HFF-Myc (cell line): ENCODE measurements around the gene SLIT1.

ENCODE experiments used
- DNase-seq: peaks from one replicate; pipeline ENCODE4 v3.0.0-alpha.2; 2011; ENCODE audit warnings: low read depth; ENCODE audit errors: extremely low read depth
- H3K4me3 ChIP-seq: replicated peaks from 2 replicates; pipeline ENCODE4 v1.5.1; 2011; ENCODE audit warnings: low read depth, mild to moderate bottlenecking, control low read depth, low read length
- TF ChIP-seq, protein P1 (sequence below): IDR thresholded peaks from 2 replicates; pipeline ENCODE4 v1.5.1; 2012; ENCODE audit warnings: mild to moderate bottlenecking, low read depth, low read length, control low read depth; ENCODE audit errors: missing control alignments

Gene SLIT1

DNA sequence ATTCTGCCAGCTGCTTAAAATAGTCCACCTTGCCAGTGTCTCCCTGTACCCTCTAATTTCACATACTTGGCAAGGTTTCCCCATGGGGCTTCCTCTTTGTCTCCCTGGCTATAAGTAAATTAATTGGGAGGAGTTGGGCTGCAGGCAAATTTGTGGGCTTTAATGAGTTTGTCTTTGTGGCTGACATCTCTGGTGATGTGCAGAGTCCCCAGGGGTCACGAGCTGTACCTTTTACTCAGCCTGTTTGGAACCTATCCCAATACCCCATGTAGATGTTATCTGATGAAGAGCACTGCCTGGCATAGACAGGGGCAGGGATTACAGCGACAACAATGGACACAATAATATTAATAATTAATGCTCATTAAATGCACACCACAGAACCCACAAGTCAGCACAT, 132.5 kb downstream of the SLIT1 start:
- TF ChIP-seq, protein P1, sequence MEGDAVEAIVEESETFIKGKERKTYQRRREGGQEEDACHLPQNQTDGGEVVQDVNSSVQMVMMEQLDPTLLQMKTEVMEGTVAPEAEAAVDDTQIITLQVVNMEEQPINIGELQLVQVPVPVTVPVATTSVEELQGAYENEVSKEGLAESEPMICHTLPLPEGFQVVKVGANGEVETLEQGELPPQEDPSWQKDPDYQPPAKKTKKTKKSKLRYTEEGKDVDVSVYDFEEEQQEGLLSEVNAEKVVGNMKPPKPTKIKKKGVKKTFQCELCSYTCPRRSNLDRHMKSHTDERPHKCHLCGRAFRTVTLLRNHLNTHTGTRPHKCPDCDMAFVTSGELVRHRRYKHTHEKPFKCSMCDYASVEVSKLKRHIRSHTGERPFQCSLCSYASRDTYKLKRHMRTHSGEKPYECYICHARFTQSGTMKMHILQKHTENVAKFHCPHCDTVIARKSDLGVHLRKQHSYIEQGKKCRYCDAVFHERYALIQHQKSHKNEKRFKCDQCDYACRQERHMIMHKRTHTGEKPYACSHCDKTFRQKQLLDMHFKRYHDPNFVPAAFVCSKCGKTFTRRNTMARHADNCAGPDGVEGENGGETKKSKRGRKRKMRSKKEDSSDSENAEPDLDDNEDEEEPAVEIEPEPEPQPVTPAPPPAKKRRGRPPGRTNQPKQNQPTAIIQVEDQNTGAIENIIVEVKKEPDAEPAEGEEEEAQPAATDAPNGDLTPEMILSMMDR, result no peak
- H3K4me3 ChIP-seq, result no peak overlapping the region
- no peak for DNase-seq

DNA sequence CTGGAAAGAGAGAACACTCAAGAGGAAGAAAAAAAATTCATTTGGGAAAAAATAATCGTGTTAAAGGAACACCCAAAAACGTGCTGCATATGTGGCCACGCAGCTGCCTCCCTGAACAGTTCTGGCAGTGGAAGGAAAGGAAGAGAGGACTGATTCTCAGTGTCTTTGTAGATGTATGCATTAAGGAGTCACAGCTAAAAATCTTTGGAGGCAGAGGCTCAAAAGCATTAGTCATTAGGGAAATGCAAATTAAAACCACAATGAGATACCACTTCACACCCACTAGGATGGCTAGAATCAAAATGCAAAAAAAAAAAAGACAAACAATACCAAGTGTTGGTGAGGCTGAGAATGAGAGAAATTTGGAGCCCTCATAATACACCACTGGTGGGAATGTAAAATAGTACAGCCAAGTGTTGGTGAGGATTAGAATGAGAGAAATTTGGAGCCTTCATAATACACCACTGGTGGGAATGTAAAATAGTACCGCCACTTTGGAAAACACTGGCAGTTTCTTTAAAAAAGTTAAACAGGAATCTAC, 134.7 kb downstream of the SLIT1 start:
- no peak overlapping the region for H3K4me3 ChIP-seq
- TF ChIP-seq, protein P1, result no peak
- DNase-seq, result no peak

DNA sequence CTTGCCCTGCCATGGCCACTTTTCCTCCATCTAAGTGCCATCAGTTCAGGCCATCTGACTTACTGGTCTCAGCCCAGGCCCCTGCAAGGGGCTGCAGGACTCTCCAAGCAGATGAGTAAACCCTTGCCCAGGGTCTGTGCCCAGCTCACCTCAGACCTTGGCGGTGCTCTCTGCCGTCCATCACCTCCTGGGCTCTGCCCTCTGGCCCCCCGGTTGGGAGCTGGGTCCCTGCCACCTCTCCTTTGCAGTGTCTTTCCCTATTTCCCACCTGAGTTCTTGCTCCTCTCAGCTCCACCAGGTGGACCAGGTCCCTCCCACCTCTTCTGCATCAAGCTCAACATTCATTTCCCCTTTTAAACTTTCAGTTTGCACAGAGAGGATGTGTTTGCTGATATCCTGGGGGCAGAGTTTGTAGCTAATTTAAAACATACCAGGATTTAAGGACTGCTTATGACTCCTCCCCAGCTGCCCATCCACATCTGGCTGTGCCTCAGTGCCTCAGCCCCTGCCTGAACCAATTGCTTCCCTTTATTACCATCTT, 135.5 kb downstream of the SLIT1 start:
- TF ChIP-seq, protein P1, result no peak
- no peak for DNase-seq
- H3K4me3 ChIP-seq, result no peak overlapping the region

DNA sequence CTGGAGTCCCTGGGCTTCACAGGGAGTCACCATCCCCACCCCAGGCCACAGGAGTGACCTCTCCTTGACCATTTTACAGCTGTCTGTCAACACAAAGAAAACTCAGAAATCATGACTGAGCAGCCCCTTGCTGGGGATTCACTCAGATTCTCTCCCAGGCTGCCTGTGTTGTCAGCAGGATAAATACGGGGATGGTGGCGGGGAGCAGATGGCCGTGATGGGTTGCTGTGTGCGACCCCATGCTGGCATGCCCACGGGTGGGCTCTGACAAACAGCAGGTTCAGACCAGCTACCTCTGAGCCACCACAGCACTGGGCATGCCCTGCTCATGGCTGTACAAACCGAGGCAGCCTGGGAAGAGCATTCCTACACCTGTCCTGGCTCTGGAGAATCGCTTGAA, 136.1 kb downstream of the SLIT1 start:
- no peak for DNase-seq
- no peak overlapping the region for H3K4me3 ChIP-seq
- TF ChIP-seq, protein P1, result no peak

DNA sequence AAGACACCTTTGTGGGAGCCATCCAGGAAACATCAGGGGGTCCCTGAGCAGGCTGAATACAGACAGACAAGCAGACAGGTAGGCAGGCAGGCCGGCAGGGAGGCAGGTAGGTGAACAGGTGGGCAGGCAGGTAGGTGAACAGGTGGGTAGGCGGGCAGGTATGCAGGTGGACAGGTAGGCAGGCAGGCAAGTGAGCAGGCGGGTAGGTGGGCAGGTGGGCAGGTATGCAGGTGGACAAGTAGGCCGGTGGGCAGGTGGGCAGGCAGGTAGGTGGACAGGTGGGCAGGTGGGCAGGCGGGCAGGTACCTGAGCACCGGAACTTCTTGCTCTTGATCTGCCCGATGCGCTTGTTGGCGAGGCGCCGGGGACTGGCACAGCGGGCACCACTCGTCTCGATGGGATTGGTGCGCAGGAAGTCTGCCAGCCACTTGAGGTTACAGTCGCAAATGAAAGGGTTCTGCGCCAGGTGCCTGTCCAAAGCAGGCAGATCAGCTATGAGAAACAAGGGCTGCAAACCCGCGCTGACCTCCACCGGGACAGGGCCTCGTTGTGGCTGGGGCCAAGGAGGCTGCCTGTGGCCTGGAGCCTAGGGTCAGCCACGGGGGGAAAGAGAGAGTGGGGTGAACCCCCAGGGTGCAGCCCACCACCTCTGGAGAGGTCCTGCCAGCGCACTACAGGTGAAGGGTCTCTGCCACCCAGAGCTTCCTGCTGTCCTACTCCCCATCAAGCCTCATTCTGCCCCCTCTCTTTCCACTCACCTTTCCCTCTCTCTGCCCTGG, 136.9 kb downstream of the SLIT1 start:
- TF ChIP-seq, protein P1, result no peak
- no peak overlapping the region for H3K4me3 ChIP-seq
- no peak for DNase-seq

DNA sequence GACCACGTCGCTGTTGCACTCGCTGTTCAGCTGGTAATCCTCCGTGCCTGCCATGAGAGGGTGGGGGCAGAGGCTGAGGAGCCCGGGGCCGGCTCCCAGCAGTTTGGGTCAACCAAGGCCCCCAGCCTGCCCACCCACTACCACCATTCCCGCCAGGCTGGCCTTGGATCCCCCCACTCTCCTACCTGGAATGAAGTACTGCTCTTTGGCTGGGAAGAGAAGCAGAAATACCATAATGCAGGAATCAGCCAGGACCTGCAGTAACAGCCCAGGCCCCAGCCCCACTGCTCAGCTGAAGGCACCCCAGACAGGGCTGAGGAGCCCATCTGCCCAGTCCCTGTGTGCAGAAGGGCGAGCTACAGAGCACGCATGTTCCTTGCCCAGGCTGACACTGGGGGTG, 138.0 kb downstream of the SLIT1 start:
- H3K4me3 ChIP-seq, result no peak overlapping the region
- DNase-seq, result no peak
- TF ChIP-seq, protein P1, result no peak
